GM21381 (cell line): Measurements from ENCODE around the gene CELF4.

Experiments
- ATAC-seq: cut with Tn5 transposase; IDR thresholded peaks from one replicate; pipeline ENCODE4 v1.9.1; 2021; ENCODE audit warnings: mild to moderate bottlenecking, moderate library complexity; ENCODE audit not compliant: unreplicated experiment

CELF4 gene

GRCh38 chr18:37497853-37498518 is 67.6 kb downstream of the CELF4 start:
- ATAC-seq = no peak

- ATAC-seq = no peak
Measured at GRCh38 chr18:37496568-37496967, 69.0 kb downstream of the CELF4 start.

- no peak for ATAC-seq
Measured at GRCh38 chr18:37495354-37495753, 70.2 kb downstream of the CELF4 start.

- ATAC-seq = no peak
Measured at GRCh38 chr18:37494406-37494805, 71.2 kb downstream of the CELF4 start.

- ATAC-seq = no peak
Measured at GRCh38 chr18:37493352-37493935, 72.2 kb downstream of the CELF4 start.

GRCh38 chr18:37492952-37493351 is 72.6 kb downstream of the CELF4 start:
- no peak for ATAC-seq

GRCh38 chr18:37491526-37491925 is 74.1 kb downstream of the CELF4 start:
- ATAC-seq = no peak

- no peak for ATAC-seq
Measured at GRCh38 chr18:37489998-37490397, 75.6 kb downstream of the CELF4 start.

- no peak for ATAC-seq
Measured at GRCh38 chr18:37489011-37489410, 76.6 kb downstream of the CELF4 start.

GRCh38 chr18:37487400-37487867 is 78.2 kb downstream of the CELF4 start:
- ATAC-seq = no peak

GRCh38 chr18:37486848-37487247 is 78.8 kb downstream of the CELF4 start:
- ATAC-seq = no peak

- ATAC-seq = no peak
Measured at GRCh38 chr18:37484983-37485834, 80.4 kb downstream of the CELF4 start.

GRCh38 chr18:37483984-37484819 is 81.4 kb downstream of the CELF4 start:
- no peak for ATAC-seq

- ATAC-seq = no peak
Measured at GRCh38 chr18:37483221-37483971, 82.2 kb downstream of the CELF4 start.

- ATAC-seq = no peak
Measured at GRCh38 chr18:37482433-37482832, 83.2 kb downstream of the CELF4 start.

- ATAC-seq = no peak
Measured at GRCh38 chr18:37482002-37482401, 83.6 kb downstream of the CELF4 start.

GRCh38 chr18:37481491-37481890 is 84.1 kb downstream of the CELF4 start:
- ATAC-seq = no peak

GRCh38 chr18:37481072-37481471 is 84.5 kb downstream of the CELF4 start:
- ATAC-seq = no peak

GRCh38 chr18:37476611-37477295 is 88.8 kb downstream of the CELF4 start:
- ATAC-seq = no peak

GRCh38 chr18:37476182-37476581 is 89.4 kb downstream of the CELF4 start:
- no peak for ATAC-seq
